IPS DF 4.7 (cell line): ENCODE data around the gene WNT9B.

Source experiments
- DNase-seq: peaks from one replicate; pipeline ENCODE4 v3.0.0-alpha.2; 2013; ENCODE audit warnings: low spot score; ENCODE audit errors: extremely low read depth

Gene WNT9B

GRCh38 chr17:46851029-46851741, at the start of gene WNT9B:
TSS of gene WNT9B (plus strand) at chr17:46851583. CDS start at chr17:46851639, 56 bp downstream.
- DNase-seq, result no peak

GRCh38 chr17:46802800-46803199, 48.6 kb upstream of the WNT9B start:
- no peak for DNase-seq

GRCh38 chr17:46803544-46803943, 47.8 kb upstream of the WNT9B start:
- no peak for DNase-seq

- no peak for DNase-seq
Observed at GRCh38 chr17:46805771-46806170, 45.6 kb upstream of the WNT9B start.

- DNase-seq, result no peak
Observed at GRCh38 chr17:46809110-46809571, 42.2 kb upstream of the WNT9B start.

- no peak for DNase-seq
Observed at GRCh38 chr17:46810837-46811236, 40.5 kb upstream of the WNT9B start.

GRCh38 chr17:46811978-46812583, 39.3 kb upstream of the WNT9B start:
- DNase-seq, result no peak

- no peak for DNase-seq
Observed at GRCh38 chr17:46812624-46813318, 38.6 kb upstream of the WNT9B start.

- no peak for DNase-seq
Observed at GRCh38 chr17:46813920-46814319, 37.5 kb upstream of the WNT9B start.

- DNase-seq, result no peak
Observed at GRCh38 chr17:46814446-46814845, 36.9 kb upstream of the WNT9B start.

GRCh38 chr17:46815474-46816353, 35.7 kb upstream of the WNT9B start:
- DNase-seq, result no peak

GRCh38 chr17:46817151-46817900, 34.1 kb upstream of the WNT9B start:
- DNase-seq, result no peak

- DNase-seq, result no peak
Observed at GRCh38 chr17:46817901-46818209, 33.5 kb upstream of the WNT9B start.

- no peak for DNase-seq
Observed at GRCh38 chr17:46818316-46818928, 33.0 kb upstream of the WNT9B start, which contains the start of gene WNT3. TSS of gene WNT3 (minus strand) at chr17:46818692. CDS start at chr17:46818597, 95 bp downstream.

GRCh38 chr17:46818929-46819859, 32.2 kb upstream of the WNT9B start:
- DNase-seq, result no peak

- no peak for DNase-seq
Observed at GRCh38 chr17:46819906-46820351, 31.5 kb upstream of the WNT9B start.

GRCh38 chr17:46820592-46821450, 30.6 kb upstream of the WNT9B start:
- no peak for DNase-seq
